HG03060 (cell line): Measurements from ENCODE around the gene RPL9.
"Not testable (repeated sequence)": the region's sequence is repeated elsewhere in the genome, so short reads cannot be mapped to it uniquely, and the experiment has no call there.

Experiments
- ATAC-seq: cut with Tn5 transposase; IDR thresholded peaks from one replicate; pipeline ENCODE4 v1.9.1; 2021; ENCODE audit warnings: low read depth, moderate number of reproducible peaks; ENCODE audit not compliant: unreplicated experiment

The RPL9 gene

DNA sequence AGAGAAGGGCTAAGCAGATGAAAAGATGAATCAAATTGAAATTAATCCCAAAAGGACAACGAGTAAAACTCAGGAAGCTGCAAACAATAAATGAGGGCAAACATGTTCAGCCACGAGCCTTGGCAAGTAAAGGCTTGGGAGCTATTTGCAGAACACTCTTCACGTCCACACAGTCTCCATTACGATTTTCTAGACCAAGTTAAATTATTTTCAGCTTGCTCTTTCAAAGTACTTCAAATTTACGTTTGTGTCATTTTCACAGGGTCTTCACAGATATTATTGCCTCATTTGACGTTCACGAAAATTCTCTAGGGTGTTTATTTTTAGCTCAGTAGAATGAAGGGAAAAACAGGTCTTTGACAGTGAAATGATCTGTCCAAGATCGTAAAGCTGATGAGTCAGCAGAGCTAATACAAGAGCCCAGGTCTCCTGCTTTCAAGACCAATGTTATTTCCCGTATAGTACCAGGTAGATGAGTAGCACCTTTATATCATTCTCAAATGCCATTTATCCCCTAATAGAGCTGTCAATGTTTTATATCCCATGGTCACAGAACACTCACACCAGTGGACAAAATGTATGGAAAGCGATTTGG lies 31.1 kb downstream of the RPL9 start:
- no peak for ATAC-seq

DNA sequence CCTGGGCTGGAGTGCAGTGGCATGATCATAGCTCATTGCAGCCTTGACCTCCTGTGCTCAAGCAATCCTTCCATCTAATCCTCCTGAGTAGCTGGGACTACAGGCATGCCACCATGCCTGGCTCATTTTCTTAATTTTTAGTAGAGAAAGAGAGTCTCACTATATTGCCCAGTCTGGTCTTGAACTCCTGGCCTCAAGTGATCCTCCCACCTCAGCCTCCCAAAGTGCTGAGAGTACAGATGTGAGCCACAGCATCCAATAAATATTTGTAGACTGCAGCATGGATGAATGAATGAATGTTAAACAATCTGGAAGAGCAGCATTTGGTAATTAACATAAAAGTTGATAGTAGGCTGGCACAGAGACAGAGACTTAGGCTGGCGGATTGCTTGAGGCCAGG lies 32.0 kb downstream of the RPL9 start:
- no peak for ATAC-seq

DNA sequence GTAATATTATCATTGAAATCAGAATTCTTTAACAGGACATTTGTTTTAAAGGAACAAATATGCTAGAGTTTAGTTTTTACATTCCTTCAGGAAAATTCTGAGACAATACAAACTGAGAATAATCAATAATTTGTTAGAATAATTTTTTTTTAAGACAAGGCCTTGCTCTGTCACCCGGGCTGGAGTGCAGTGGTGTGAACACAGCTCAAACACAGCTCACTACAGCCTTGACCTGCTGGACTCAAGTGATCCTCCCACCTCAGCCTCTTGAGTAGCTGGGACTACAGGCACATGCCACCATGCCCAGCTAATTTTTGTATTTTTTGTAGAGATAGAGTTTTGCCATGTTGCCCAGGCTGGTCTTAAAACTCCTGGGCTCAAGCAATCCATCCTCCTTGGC lies 33.4 kb downstream of the RPL9 start:
- not testable (repeated sequence) for ATAC-seq

DNA sequence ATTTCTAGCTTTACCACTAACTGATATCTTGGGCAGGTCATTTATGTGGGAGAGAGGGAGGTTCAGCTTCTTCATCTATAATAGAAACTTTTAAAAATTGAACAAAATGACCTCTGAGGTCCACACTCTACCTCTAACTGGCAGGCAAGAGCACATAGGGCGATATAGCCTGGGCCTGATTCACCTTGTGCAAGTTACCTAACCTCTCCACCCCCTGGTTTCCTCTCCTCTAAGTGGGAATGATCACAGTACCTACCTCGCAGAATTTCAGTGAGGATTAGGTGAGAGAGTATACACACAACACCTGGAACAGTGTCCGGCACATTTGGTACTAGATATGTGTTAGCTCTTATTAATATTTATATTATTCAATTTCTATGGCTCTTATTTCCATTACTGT lies 36.5 kb downstream of the RPL9 start:
- no peak for ATAC-seq

DNA sequence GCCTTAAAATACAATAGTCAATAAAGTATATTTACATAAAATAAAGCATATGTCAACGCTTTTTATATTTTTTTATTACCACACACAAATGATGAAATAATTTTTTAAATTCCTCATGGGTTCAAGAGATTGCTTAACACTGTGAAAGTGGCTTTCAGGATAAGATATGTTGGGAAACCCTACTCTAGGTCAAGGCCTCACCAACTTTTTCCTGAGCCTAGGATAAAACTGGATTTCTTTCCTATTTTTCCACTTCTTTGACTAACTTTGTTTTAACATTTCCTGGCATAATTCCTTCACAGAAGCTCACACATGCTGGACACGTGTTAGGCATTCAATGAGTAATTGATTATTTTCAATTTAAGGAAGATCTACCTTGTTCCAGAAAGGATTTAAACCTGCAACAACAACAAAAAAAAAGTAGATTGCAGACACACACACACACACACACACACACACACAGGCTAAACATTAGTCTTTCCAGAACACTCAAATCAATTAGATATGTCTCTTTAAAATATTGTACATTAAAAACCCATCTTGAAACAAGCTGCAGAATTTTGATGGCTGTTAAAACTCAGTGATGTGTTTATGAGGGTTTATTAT lies 42.9 kb downstream of the RPL9 start:
- no peak for ATAC-seq

DNA sequence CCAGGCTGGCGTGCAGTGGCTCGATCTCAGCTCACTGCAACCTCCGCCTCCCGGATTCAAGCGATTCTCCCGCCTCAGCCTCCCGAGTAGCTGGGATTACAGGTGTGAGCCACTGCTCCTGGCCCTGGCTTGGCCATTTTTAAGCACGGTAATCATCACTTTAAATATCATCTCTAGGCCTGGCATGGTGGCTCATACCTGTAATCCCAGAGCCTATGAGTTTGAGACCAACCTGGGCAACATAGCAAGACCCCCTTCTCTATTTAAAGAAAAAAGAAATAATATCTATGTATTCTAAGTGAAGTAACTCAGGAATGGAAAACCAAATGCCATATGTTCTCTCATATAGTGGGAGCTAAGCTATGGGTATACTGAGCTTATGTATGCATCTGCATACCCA lies 47.2 kb downstream of the RPL9 start:
- ATAC-seq, result not testable (repeated sequence)

DNA sequence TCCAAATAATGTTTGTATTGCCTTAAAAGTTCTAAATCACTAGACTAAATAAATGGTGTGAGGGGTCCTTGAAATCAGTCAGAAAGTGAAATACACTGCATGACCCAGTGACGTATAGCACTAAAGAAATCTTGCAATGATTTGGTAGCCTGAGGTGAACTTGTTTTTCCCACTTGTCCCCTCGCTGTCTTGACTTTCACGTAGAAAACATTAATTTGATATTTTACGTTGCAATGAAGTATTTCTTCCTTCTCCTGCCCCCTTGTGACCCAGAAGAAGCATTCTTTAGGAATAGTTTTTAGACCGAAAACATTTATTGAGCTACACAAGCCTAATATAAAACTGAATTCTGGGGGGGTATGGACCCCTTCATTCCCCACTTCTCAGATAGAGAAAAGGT lies 48.3 kb downstream of the RPL9 start:
- ATAC-seq, result no peak

DNA sequence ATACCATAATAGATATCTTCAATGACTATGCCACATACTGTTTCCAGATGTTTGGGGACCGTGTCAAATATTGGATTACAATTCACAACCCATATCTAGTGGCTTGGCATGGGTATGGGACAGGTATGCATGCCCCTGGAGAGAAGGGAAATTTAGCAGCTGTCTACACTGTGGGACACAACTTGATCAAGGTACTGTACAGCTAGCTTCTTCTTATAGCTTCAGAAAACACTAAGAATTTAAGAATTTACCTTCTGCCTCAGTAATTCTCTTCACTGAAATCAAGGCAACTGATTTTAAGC lies 51.2 kb downstream of the RPL9 start:
- no peak for ATAC-seq

DNA sequence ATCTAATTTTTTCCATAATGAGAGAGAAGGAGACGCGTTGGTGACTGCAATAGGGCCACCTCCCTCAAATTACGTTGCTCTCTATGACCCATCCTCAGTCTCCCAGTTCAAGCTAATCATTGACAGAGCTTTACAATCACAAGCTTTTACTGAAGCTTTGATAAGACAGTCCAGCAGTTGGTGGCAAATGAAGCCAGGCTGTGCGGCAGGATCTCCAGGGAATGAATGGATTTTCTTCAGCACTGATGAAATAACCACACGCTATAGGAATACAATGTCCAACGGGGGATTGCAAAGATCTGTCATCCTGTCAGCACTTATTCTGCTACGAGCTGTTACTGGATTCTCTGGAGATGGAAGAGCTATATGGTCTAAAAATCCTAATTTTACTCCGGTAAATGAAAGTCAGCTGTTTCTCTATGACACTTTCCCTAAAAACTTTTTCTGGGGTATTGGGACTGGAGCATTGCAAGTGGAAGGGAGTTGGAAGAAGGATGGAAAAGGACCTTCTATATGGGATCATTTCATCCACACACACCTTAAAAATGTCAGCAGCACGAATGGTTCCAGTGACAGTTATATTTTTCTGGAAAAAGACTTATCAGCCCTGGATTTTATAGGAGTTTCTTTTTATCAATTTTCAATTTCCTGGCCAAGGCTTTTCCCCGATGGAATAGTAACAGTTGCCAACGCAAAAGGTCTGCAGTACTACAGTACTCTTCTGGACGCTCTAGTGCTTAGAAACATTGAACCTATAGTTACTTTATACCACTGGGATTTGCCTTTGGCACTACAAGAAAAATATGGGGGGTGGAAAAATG lies 51.7 kb downstream of the RPL9 start, which contains the start of gene KLB:
TSS of gene KLB (plus strand) at position 168 of the 821 bp plus-strand sequence. CDS start at position 188, 20 bp downstream.
- ATAC-seq, result no peak
